ENCODE results near the gene TSC22D2.

Gene TSC22D2

DNA sequence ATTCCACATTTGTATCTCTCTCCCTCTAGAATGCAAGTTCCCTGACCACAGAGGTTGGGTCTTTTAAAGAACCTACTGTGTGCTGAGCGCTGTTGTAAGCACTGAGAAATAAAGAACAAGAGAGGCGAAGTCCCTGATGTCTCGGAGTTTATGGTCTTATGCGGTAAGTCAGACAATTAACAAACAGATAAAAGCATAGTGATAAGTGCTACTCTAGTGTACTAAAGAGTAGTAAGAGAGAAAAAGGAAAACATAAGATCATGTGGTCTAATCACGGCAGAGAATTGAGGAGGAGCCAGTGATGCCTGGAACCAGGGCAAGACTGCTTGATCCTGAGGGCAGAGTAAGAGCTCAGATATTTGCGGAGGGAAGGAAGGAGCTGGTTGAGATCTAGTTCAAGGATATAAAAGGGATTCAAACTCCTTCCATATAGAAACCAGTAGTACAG, 29.8 kb upstream of the TSC22D2 start:
- no peak overlapping the region for H3K4me3 ChIP-seq (ENCODE audit: low read depth, low read length)
- no peak for DNase-seq (ENCODE audit: low read depth)
- TF ChIP-seq MYC (IDR thresholded peaks at IDR 0.05; ENCODE audit: low read depth, low read length): no peak
- TF ChIP-seq POLR2A (IDR thresholded peaks at IDR 0.05; ENCODE audit: extremely low read depth, insufficient read length): no peak
- TF ChIP-seq, protein P1, sequence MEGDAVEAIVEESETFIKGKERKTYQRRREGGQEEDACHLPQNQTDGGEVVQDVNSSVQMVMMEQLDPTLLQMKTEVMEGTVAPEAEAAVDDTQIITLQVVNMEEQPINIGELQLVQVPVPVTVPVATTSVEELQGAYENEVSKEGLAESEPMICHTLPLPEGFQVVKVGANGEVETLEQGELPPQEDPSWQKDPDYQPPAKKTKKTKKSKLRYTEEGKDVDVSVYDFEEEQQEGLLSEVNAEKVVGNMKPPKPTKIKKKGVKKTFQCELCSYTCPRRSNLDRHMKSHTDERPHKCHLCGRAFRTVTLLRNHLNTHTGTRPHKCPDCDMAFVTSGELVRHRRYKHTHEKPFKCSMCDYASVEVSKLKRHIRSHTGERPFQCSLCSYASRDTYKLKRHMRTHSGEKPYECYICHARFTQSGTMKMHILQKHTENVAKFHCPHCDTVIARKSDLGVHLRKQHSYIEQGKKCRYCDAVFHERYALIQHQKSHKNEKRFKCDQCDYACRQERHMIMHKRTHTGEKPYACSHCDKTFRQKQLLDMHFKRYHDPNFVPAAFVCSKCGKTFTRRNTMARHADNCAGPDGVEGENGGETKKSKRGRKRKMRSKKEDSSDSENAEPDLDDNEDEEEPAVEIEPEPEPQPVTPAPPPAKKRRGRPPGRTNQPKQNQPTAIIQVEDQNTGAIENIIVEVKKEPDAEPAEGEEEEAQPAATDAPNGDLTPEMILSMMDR (IDR thresholded peaks at IDR 0.05; ENCODE audit: low read depth, low read length): no peak
- TF ChIP-seq, protein P2, sequence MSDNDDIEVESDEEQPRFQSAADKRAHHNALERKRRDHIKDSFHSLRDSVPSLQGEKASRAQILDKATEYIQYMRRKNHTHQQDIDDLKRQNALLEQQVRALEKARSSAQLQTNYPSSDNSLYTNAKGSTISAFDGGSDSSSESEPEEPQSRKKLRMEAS (IDR thresholded peaks at IDR 0.05; ENCODE audit: low read depth, low read length): no peak

DNA sequence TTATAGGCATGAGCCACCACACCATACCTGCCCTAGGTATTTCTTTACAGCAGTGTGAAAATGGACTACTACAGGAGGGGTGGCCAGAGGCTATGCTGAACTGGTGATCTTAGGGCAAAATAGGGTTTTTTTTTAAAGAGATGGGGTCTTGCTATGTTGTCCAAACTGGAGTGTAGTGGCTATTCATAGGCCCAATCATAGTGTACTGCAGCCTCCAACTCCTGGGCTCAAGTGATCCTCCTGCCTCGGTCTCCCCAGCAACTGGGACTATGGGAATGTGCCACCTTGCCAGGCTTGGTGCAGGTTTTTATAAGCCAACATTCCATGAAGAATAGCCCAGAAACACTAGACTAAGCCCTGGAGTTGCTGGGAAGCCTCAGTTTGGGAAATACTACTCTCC, 28.6 kb upstream of the TSC22D2 start:
- TF ChIP-seq, protein P1 (IDR thresholded peaks at IDR 0.05; ENCODE audit: low read depth, low read length): no peak
- no peak for TF ChIP-seq POLR2A (IDR thresholded peaks at IDR 0.05; ENCODE audit: extremely low read depth, insufficient read length)
- no peak for TF ChIP-seq MYC (IDR thresholded peaks at IDR 0.05; ENCODE audit: low read depth, low read length)
- TF ChIP-seq, protein P2 (IDR thresholded peaks at IDR 0.05; ENCODE audit: low read depth, low read length): no peak
- H3K4me3 ChIP-seq (ENCODE audit: low read depth, low read length): no peak overlapping the region
- DNase-seq (ENCODE audit: low read depth): no peak

DNA sequence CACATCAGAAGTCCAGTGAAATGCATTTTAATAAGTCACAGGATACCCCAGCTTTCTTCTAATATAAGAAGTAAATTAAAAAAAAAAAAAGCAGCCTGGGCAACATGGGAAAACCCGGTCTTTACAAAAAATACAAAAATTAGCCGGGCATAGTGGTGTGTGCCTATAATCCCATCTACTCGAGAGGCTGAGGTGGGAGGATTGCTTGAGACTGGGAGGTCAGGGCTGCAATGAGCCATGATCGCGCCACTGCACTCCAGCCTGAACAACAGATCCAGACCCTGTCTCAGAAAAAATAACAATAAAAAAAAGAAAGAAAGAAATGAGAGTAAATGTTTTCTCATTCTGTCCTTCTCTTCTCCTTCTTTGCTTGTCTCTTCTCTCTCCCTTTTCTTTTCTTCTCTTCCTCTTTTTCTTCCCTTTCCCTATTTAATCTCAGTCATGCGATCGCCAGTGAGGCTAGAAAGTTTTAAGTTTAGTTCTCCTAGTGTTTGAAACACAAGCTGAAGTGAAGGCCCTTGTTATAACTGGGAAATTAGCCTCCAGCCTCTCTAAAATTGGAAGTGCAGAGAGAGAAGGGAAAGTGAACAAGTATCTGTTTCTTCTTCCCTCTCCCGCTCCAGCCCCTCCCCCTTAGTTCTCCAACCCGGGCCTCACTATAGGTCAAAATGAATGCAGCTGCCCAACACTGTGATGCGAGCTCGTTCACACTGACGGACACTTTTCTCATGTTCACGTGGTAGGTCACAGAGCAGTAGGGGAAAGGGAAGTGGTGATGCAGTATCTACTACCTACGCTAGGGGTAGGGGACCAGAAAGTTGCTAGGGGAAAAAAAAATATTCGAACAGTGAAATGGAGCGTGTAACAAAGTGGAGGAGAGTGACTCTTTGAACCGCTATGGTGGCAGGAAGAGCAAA, 23.5 kb upstream of the TSC22D2 start:
- H3K4me3 ChIP-seq (ENCODE audit: low read depth, low read length): no peak overlapping the region
- TF ChIP-seq MYC (IDR thresholded peaks at IDR 0.05; ENCODE audit: low read depth, low read length) (no peak), POLR2A (IDR thresholded peaks at IDR 0.05; ENCODE audit: extremely low read depth, insufficient read length) (no peak)
- TF ChIP-seq, protein P1 (IDR thresholded peaks at IDR 0.05; ENCODE audit: low read depth, low read length): peak; percentile 22
- TF ChIP-seq, protein P2 (IDR thresholded peaks at IDR 0.05; ENCODE audit: low read depth, low read length): peak; percentile 69; the same call in 1 of the 2 replicates
- DNase-seq (ENCODE audit: low read depth): peak; percentile 82

DNA sequence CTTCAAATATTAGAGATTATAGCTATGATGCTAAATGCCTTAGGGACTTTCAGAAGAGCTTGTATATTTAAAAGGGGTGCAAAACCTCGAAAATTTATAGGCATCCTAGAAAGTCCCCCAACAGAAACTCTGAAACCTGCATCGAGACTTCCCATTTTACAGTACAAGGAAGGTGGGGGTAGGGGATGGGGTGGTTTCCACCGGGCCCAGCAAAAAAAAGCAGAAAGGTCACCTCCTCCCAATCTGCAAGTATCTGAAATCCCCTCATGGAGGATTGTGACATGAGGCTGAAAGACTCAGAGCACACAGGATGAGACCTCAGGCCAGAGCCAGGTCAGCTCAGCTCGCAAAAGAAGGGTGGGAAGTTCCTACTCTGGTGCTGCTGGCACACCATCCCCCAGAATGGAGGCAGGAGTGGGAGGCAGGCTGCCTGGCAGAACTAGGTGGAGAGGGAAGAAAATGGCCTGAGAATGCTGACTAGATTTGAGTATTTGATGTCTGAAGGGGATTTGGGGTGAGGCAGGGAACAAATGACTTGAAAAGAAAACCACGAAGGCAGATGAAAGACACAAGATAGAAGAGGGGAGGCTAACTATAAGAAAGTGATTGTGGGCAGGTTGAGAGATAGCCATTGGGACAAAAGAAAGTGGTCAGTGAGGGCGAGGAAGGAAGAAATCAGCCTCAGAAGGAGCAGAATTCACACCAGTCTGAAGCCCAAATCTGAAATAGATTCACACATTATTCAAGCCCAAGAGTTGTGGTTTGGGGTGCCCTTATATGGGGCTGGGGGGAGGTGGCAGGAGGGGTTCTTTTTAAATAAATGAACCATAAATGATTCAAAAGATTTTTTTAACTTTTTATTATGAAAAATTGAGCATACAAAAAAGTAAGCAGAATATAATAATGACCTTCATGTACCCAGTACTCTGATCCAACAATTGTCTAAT, 22.5 kb upstream of the TSC22D2 start:
- no peak overlapping the region for H3K4me3 ChIP-seq (ENCODE audit: low read depth, low read length)
- DNase-seq (ENCODE audit: low read depth): peak; percentile 39
- no peak; the same call in 1 of the 2 replicates for TF ChIP-seq MYC (IDR thresholded peaks at IDR 0.05; ENCODE audit: low read depth, low read length)

DNA sequence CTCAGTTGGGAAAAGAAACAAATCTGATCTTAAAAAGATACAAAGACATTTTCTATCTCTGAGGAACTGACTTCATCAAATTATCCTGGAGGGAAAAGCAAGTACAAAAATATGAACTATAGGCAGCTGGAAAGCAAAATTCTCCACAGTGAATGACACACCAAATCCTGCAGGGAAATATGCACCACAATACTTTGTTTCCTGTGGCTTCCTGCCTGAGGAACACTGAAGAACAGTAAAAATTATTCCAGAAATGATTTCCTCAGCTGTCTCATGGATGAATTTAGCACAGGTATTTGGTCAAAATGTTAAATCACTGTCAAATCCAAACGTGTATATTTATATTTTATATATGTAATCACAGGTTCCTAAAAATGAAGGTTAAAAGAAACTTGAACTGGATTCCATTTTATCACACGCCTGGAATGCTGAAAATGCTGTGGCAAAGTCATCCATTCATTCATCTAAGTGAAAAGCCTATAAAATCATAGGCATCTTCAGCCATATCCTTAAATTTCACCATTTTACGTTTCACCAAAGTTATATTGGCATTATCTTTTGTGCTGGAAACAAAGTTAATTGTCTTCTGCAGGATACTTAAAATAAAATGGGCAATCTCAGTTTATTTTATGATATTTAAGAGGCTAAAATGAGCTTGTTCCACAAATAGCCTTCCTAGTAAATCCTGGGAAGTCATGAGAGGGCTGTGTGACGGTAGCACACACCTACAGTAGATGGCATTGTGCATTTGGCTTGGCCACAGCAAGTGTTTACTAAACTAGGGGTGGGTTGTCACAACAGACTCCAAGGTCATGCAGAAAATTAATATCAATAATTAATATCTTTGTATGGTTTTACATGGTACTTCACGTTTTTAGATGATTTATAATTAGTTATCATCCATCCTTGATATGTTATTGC, 19.3 kb upstream of the TSC22D2 start:
- H3K4me3 ChIP-seq (ENCODE audit: low read depth, low read length): no peak overlapping the region
- DNase-seq (ENCODE audit: low read depth): no peak
- TF ChIP-seq, protein P1 (IDR thresholded peaks at IDR 0.05; ENCODE audit: low read depth, low read length): no peak
- TF ChIP-seq POLR2A (IDR thresholded peaks at IDR 0.05; ENCODE audit: extremely low read depth, insufficient read length): no peak
- TF ChIP-seq, protein P2 (IDR thresholded peaks at IDR 0.05; ENCODE audit: low read depth, low read length): no peak
- no peak for TF ChIP-seq MYC (IDR thresholded peaks at IDR 0.05; ENCODE audit: low read depth, low read length)

All from NB4 (cell line).